ENCODE data around the gene DMKN.

Gene DMKN

GRCh38 chr19:35501684-35502083 is 11.8 kb downstream of the DMKN start (continued):
- TF ChIP-seq POU6F1 (CRISPR knock-in tag; IDR thresholded peaks at IDR 0.05; ENCODE audit: borderline replicate concordance, low read depth) (no peak), TSHZ2 (CRISPR knock-in tag; IDR thresholded peaks at IDR 0.05) (no peak)

GRCh38 chr19:35500611-35501010 is 12.8 kb downstream of the DMKN start:
- ATAC-seq, result no peak
- TF ChIP-seq ZNF8 (CRISPR knock-in tag; IDR thresholded peaks at IDR 0.05), result no peak
- no peak for TF ChIP-seq BACH2 (CRISPR knock-in tag; IDR thresholded peaks at IDR 0.05; ENCODE audit: borderline replicate concordance)

GRCh38 chr19:35498984-35499527 is 14.4 kb downstream of the DMKN start:
- ATAC-seq, result no peak

GRCh38 chr19:35498220-35498619 is 15.2 kb downstream of the DMKN start:
- TF ChIP-seq ZNF8 (CRISPR knock-in tag; IDR thresholded peaks at IDR 0.05), result no peak
- TF ChIP-seq SNAI2 (CRISPR knock-in tag; IDR thresholded peaks at IDR 0.05), result no peak
- no peak for TF ChIP-seq CREB5 (CRISPR knock-in tag; IDR thresholded peaks at IDR 0.05; ENCODE audit: low read depth)
- no peak for TF ChIP-seq GLIS3 (CRISPR knock-in tag; IDR thresholded peaks at IDR 0.05)
- TF ChIP-seq ZFP3 (CRISPR knock-in tag; IDR thresholded peaks at IDR 0.05), result no peak
- TF ChIP-seq ISL1 (CRISPR knock-in tag; IDR thresholded peaks at IDR 0.05), result no peak
- TF ChIP-seq BACH2 (CRISPR knock-in tag; IDR thresholded peaks at IDR 0.05; ENCODE audit: borderline replicate concordance), result no peak
- TF ChIP-seq CSRNP3 (CRISPR knock-in tag; IDR thresholded peaks at IDR 0.05), result no peak
- TF ChIP-seq CSDC2 (CRISPR knock-in tag; IDR thresholded peaks at IDR 0.05), result no peak
- TF ChIP-seq TSHZ2 (CRISPR knock-in tag; IDR thresholded peaks at IDR 0.05), result no peak
- TF ChIP-seq ESRRG (CRISPR knock-in tag; IDR thresholded peaks at IDR 0.05), result no peak

More at GRCh38 chr19:35498984-35499527, 14.4 kb downstream of the DMKN start:
- TF ChIP-seq TOX (CRISPR knock-in tag; IDR thresholded peaks at IDR 0.05; ENCODE audit: borderline replicate concordance), result no peak
- TF ChIP-seq TCF4 (CRISPR knock-in tag; IDR thresholded peaks at IDR 0.05; ENCODE audit: borderline replicate concordance), result no peak
- TF ChIP-seq PATZ1 (CRISPR knock-in tag; IDR thresholded peaks at IDR 0.05; ENCODE audit: borderline replicate concordance), result no peak
- no peak for TF ChIP-seq PPARA (CRISPR knock-in tag; IDR thresholded peaks at IDR 0.05; ENCODE audit: borderline replicate concordance)
- no peak for TF ChIP-seq ZC3H10 (CRISPR knock-in tag; IDR thresholded peaks at IDR 0.05)

More at GRCh38 chr19:35498220-35498619, 15.2 kb downstream of the DMKN start:
- ATAC-seq, result no peak

Measured in SK-N-SH treated with all-trans-retinoic acid at 6 μM for 48 hours (cell line).